ENCODE results near the gene ZNF710. TPM values are rescaled to one million over a fixed set of nuclear protein-coding genes. Genes with fewer than 3 reads are reported as not detected.

Gene ZNF710
- total RNA-seq, 4 donors from 2014 or later: 27.3 to 43.4 (median 35.6) TPM

- DNase-seq: no peak
- peaks cover 0 to 5% (median 0%) of the 10 kb centered on the region in 4 donors for H3K36me3 ChIP-seq
- peaks cover 10 to 12% of the 10 kb centered on the region in 2 donors for H3K9me3 ChIP-seq
- no peak overlapping the region for H3K4me3 ChIP-seq
- intact Hi-C loops (cut with DNase I; ENCODE audit: low total_unique reads): no loop called here
- 91 to 100% methylated on average over 4 to 7 of the region's 7 CpGs for WGBS, 2 donors (ENCODE audit: low coverage in 1 of 2)
- no peaks in the 10 kb centered on the region for H3K27me3 ChIP-seq
- no peak overlapping the region for H3K27ac ChIP-seq
- in situ Hi-C loops (cut with MboI; ENCODE audit: low pct_ligation_motif_present in 1 of 4, low pct_unique_long_range_greater_than_20kb in 1 of 4, low sequenced_read_pairs in 3 of 4): no loop called here
- peaks cover 23 to 63% (median 31%) of the 10 kb centered on the region in 4 donors for H3K4me1 ChIP-seq
- TF ChIP-seq, protein P1, sequence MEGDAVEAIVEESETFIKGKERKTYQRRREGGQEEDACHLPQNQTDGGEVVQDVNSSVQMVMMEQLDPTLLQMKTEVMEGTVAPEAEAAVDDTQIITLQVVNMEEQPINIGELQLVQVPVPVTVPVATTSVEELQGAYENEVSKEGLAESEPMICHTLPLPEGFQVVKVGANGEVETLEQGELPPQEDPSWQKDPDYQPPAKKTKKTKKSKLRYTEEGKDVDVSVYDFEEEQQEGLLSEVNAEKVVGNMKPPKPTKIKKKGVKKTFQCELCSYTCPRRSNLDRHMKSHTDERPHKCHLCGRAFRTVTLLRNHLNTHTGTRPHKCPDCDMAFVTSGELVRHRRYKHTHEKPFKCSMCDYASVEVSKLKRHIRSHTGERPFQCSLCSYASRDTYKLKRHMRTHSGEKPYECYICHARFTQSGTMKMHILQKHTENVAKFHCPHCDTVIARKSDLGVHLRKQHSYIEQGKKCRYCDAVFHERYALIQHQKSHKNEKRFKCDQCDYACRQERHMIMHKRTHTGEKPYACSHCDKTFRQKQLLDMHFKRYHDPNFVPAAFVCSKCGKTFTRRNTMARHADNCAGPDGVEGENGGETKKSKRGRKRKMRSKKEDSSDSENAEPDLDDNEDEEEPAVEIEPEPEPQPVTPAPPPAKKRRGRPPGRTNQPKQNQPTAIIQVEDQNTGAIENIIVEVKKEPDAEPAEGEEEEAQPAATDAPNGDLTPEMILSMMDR (IDR thresholded peaks at IDR 0.05): no peak
- TF ChIP-seq POLR2A (IDR thresholded peaks at IDR 0.05): no peak
- TF ChIP-seq EP300 (IDR thresholded peaks at IDR 0.05; ENCODE audit: low read depth): no peak
- no peak for TF ChIP-seq POLR2AphosphoS5 (IDR thresholded peaks at IDR 0.05)
Measured at GRCh38 chr15:90008607-90009006, 7.5 kb downstream of the ZNF710 start.

DNA sequence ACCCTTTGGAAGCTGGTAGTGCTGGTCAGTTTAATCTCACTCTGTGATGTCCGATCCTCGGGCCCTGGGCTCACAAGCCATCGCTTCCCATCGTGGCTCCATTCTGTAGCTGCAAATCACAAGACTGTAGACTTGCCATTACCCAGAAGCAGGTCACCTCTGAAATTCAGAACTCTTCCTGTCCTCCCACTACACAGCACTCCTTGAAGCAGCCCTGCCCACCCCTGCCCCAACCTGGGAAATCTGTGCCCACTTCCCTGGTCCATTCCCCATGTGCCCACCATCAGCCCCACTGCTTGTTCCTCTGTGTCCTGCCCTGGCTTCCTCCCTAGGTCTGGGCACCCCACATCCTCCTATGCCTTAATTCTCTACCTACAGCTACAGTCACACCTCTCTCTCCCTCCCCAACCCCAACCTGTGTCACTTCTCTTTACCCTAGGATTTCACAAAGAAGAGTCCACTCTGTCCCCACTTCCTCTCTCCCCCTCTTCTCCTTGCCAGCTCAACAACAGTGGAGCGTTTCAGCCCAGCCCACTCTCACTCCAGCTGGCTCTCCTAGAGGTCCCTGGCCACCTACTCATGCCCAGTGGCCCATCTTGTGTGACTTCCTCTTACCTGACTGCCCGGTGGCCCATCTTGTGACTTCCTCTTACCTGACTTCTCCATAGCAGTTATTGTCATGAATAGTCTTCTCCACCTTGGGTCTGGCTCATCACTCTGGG, 8.3 kb downstream of the ZNF710 start:
- in situ Hi-C loops (cut with MboI; ENCODE audit: low pct_ligation_motif_present in 1 of 4, low pct_unique_long_range_greater_than_20kb in 1 of 4, low sequenced_read_pairs in 3 of 4): no loop called here
- WGBS, 2 donors (ENCODE audit: low coverage in 1 of 2): 79 to 87% methylated on average over 6 of the region's 6 CpGs
- Histone ChIP-seq H3K4me1 (peaks cover 20 to 62% (median 25%) of the 10 kb centered on the region in 4 donors), H3K27me3 (no peaks in the 10 kb centered on the region), H3K36me3 (peaks cover 0 to 5% (median 0%) of the 10 kb centered on the region in 4 donors), H3K27ac (no peak overlapping the region), H3K4me3 (no peak overlapping the region), H3K9me3 (peaks cover 10 to 12% of the 10 kb centered on the region in 2 donors)
- no peak for TF ChIP-seq EP300 (IDR thresholded peaks at IDR 0.05; ENCODE audit: low read depth)
- DNase-seq: peak; percentile 9
- intact Hi-C loops (cut with DNase I; ENCODE audit: low total_unique reads): no loop called here

DNA sequence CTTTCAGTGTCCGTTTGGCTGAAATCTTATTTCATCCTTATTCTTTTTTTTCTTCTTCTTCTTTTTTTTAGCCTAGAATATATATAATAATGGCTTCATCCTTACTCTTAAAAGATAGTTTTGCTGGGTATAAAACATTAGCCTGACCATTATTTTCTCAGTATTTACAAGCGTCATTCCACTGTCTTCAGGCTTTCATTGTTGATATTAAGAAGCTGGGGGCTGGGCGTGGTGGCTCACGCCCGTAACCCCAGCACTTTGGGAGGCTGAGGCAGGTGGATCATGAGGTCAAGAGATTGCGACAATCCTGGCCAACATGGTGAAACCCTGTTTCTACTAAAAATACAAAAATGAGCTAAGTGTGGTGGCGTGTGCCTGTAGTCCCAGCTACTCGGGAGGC, 10.6 kb downstream of the ZNF710 start:
- peak; percentile 1 for DNase-seq
- H3K27me3 ChIP-seq: no peaks in the 10 kb centered on the region
- WGBS, 2 donors (ENCODE audit: low coverage in 1 of 2): 98 to 100% methylated on average over 3 to 8 of the region's 8 CpGs
- intact Hi-C loops (cut with DNase I; ENCODE audit: low total_unique reads): no loop called here
- no peak for TF ChIP-seq EP300 (IDR thresholded peaks at IDR 0.05; ENCODE audit: low read depth)
- TF ChIP-seq, protein P1 (IDR thresholded peaks at IDR 0.05): no peak
- no peak for TF ChIP-seq POLR2AphosphoS5 (IDR thresholded peaks at IDR 0.05)
- no peak for TF ChIP-seq POLR2A (IDR thresholded peaks at IDR 0.05)
- no peak overlapping the region for H3K27ac ChIP-seq
- no peak overlapping the region for H3K4me3 ChIP-seq
- H3K9me3 ChIP-seq: peaks cover 10 to 12% of the 10 kb centered on the region in 2 donors
- H3K36me3 ChIP-seq: peaks cover 0 to 5% (median 0%) of the 10 kb centered on the region in 4 donors
- in situ Hi-C loops (cut with MboI; ENCODE audit: low pct_ligation_motif_present in 1 of 4, low pct_unique_long_range_greater_than_20kb in 1 of 4, low sequenced_read_pairs in 3 of 4): no loop called here
- peaks cover under 1 to 60% (median 15%) of the 10 kb centered on the region in 4 donors for H3K4me1 ChIP-seq

- WGBS, 2 donors (ENCODE audit: low coverage in 1 of 2): 49 to 51% methylated on average over 6 of the region's 6 CpGs
- in situ Hi-C loops (cut with MboI; ENCODE audit: low pct_ligation_motif_present in 1 of 4, low pct_unique_long_range_greater_than_20kb in 1 of 4, low sequenced_read_pairs in 3 of 4): no loop called here
Measured at GRCh38 chr15:90013503-90013937, 12.4 kb downstream of the ZNF710 start.

More at GRCh38 chr15:90013503-90013937, 12.4 kb downstream of the ZNF710 start:
- no peak for TF ChIP-seq POLR2A (IDR thresholded peaks at IDR 0.05)
- TF ChIP-seq POLR2AphosphoS5 (IDR thresholded peaks at IDR 0.05): no peak
- TF ChIP-seq EP300 (IDR thresholded peaks at IDR 0.05; ENCODE audit: low read depth): no peak
- TF ChIP-seq, protein P1 (IDR thresholded peaks at IDR 0.05): no peak
- DNase-seq: peak; percentile 7
- Histone ChIP-seq H3K27me3 (no peaks in the 10 kb centered on the region), H3K27ac (peak overlapping the region; percentile 58 to 78 (median 70)), H3K4me1 (peaks cover 0 to 64% (median 28%) of the 10 kb centered on the region in 4 donors), H3K9me3 (peaks cover 10 to 12% of the 10 kb centered on the region in 2 donors), H3K36me3 (peaks cover 0 to 5% (median 0%) of the 10 kb centered on the region in 4 donors), H3K4me3 (no peak overlapping the region)
- intact Hi-C loops (cut with DNase I; ENCODE audit: low total_unique reads): no loop called here
